Stimulated activated CD4-positive, alpha-beta T cell treated with anti-CD3 and anti-CD28 coated beads, Interleukin-1b, Interleukin-23, amount 100 ng/mL, for 48 hours (primary cell): ENCODE results near the gene ALKBH4.
"Not testable (repeated sequence)": the region's sequence is repeated elsewhere in the genome, so short reads cannot be mapped to it uniquely, and the experiment has no call there.

ENCODE experiments used
- DNase-seq: peaks from one replicate; pipeline ENCODE4 v3.0.0-alpha.2; 2020

ALKBH4 gene

DNA sequence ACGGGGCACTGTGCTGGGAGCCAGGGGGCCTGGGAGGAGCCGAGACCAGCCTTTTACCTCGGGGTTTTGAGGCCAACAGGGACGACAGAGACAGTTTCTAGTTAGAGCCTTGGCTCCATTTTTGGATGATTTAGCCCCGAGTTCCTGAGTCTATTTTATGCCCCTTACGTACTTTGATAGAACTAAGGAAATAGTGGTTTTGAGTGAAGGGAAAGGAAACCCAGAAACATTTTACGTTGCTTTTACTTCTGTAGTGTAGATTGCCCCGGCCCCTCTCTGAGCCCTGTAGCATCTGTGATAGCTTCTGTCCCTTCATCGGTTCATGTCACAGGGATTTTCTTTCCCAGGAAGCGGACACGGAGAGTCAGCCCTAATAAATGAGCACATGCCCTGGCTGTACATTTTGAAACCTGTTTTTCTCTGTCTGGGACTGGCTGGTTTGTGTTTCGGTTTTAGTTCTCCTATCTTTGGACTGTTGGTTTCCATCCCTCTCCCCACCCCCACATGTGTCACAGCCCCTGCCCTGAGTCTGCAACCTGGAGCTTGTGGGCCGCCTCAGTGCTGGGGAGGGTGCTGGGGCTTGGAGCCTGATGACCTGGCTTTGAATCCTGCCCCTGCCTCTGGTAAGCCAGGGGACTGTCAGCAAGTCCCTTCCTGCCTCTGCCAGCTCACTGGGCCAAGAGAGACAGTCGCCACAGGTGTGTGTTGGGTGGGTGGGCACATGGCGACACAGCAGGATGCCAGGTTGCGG is 38.2 kb downstream of the ALKBH4 start:
- peak; percentile 85 for DNase-seq

DNA sequence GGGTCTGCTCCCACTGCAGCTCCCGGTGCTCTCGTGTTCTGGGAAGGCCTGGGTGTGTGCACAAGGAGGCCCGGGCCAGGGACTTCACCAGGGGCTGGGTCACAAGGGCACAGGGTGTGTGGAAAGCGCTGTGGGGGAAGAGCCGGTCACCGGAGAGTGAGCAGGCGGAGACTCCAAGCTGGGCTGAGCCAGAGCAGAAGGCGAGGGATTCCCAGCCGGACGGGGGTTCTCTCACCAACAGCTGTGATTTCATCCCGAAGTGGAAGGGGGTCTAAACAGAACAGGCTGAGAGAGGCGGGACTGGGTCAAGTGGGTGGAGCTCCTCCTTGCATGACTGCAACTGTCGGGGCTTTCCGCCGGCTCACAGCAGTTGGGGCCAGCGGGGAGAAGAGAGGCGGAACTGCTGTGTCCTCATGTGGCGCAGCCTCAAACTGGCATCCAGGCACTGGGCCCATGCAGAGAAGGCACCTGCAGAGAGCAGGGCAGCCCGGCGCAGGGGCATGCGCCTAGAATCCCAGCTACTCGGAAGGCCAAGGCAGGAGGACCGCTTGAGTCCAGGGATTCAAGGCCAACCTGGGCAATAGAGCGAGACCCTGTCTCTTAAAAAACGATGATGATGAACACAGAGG is 38.9 kb downstream of the ALKBH4 start:
- DNase-seq: peak; percentile 84

DNA sequence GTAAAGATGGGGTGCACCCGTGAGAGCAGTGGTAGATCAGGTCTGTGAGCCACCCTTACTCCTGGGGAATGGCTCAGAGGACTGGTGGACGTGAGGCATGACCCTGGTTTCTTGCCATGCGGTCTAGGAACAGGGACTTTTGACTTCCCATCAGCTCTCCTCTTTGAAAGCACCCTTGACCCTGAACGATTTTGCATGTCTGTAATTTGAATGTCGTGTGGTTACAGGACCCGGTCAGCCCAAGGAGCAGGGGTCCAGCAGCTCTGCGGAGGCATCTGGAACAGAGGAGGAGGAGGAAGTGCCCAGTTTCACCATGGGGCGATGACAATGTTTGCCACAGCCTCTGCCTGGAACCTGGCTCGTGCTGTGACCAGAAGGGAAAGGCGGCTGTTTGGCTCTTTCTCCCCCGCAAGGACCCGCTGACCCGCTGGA is 39.9 kb downstream of the ALKBH4 start:
- no peak for DNase-seq

DNA sequence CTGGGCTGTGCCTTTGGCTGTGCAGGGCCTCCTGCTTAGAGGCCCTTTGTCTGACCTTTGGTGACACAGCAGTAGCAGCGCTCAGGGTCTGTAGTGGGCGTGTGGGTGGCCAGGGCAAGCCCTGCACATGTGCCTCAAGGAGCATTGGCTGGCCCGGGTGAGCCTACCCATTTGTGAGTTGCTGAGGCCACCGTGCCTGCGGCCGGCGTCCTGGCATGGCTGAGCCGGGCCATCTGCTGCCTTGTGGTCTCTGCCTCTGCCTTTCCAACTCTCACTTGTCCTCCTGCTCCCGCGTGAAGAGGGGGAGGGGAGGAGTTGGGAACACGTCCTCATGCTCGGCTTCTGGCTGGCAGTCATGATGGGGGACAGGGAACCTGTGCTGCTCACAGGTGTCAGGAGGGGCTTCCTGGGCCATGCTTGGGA is 40.5 kb downstream of the ALKBH4 start:
- DNase-seq: no peak

DNA sequence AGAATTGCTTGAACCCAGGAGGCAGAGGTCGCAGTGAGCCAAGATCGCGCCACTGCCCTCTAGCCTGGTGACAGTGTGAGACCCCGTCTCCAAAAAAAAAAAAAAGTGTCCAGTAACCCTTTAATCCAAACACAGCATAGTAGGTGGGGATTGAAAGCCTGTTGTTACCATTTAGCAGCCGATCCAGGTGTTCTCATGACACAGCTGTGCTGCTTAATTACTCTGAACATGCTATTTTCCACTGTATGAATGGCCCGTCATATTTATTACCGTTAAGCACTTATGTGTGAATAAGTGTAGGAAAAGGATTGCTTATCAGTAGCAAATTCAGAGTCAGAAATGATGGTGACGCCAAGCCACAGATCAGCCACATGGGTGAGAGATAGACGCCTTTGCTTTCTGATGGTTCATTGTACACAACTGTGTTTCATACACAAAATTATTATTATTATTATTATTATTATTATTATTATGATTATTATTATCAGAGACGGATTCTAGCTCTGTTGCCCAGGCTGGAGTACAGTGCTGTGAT is 42.9 kb downstream of the ALKBH4 start:
- no peak for DNase-seq

DNA sequence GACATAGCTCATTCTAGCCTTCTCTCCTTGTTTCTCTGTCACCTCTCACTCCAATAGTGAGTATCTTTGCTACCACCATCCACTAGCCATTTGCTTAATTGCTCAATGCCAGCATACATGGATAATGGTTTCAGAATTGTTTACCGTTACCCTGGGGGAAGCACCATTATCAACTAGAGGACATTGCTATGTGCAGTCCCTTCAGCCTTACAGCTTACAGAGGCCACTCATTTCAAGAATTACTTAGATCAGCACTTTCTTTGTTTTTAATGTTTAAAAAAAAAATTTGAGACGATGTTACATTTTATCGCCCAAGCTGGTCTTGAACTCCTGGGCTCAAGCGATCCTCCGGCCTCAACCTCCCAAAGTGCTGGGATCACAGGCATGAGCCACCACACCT is 46.1 kb downstream of the ALKBH4 start:
- DNase-seq: no peak

DNA sequence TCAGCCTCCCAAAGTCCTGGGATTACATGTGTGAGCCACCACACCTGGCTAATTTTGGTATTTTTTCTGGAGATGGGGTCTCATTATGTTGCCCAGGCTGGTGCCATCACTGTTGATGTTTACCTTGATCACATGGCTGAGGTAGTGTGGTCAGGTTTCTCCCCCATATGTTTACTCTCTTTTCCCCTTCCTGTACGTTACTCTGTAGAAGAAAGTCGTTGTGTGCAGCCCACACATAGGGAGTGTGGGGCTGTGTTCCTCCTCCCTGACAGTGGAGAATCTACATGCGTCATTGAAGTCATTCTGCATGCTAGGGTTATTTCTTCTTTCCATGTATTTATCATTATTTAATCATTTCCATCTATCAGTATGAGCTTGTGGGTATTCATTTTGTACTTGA is 47.6 kb downstream of the ALKBH4 start:
- DNase-seq: no peak

DNA sequence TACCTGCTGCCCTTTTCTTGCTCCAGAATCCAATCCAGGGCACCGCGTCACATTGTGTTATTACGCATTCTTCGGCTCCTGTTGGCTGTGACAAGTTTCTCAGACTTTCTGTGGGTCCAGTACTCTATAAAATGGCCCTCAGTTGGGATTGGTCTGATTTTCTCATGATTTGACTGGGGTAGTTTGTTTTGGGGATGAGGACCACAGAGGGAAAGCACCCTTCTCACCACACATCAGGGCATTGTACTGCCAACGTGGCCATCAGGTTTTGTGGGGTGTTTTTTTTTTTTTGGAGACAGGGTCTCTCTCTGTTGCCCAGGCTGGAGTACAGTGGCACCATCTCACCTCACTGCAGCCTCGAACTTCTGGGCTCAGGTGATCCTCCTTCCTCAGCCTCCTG is 48.3 kb downstream of the ALKBH4 start:
- DNase-seq: no peak

DNA sequence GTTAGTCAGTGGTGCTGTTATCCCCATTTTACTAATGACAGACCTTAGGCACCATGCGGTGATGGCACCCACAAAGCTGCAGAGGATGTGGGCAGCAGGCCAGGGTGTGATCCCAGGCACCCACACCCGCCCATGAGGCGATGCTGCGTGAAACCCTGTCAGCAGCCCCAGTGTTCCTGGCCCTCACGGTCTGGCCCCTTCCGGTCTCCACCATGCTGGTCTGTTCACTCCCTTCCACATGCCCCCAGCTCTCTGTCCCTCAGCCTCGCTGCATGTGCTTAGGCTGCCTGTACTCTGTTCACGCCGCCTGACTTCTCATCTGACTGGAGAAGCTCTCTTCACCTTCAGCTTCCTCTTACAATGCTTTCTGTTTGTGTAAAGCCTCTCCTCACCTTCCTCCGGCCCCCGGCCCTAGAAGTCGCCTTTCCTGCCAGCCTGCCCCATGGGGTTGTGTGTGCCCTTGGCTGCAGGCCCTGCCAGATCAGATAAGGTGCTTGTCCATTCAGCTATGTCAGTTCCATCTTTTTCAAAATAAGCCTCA is 48.9 kb downstream of the ALKBH4 start:
- DNase-seq: peak; percentile 76

DNA sequence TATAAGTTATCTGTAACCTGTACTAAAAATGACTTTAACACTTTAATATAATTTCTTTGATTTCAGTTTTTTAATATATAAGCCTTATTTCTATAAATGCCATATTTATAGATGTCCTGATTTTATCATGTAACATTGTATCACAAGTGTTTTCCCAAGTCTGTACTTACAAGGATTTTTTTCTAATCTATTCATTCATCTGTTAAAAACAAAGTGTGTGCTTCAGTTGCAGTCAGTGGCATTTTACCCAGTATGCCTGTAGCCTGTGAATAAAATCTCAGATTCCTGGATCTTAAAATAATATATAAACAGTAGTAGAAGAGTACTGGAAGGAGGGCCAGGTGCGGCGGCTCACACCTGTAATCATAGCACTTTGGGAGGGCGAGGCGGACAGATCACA is 51.1 kb downstream of the ALKBH4 start:
- no peak for DNase-seq

DNA sequence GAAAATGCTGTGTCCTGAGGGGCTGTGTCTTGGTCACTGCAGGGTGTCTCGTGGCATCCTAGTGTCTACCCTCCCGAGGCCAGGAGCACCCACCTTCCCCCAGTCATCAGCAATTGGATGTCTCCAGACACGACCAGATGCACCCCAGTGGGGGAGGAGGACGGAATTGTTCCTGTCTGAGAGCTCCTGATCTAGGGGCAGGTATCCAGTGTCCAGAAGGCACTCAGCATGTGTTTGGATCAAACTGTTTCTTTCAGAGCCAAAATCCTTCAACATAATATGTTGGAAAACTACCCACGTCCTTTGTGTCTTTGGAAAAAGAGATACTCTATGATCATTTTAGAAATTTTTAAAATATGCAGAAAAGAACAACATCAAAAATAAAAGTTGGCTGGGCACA is 51.6 kb downstream of the ALKBH4 start:
- no peak for DNase-seq

DNA sequence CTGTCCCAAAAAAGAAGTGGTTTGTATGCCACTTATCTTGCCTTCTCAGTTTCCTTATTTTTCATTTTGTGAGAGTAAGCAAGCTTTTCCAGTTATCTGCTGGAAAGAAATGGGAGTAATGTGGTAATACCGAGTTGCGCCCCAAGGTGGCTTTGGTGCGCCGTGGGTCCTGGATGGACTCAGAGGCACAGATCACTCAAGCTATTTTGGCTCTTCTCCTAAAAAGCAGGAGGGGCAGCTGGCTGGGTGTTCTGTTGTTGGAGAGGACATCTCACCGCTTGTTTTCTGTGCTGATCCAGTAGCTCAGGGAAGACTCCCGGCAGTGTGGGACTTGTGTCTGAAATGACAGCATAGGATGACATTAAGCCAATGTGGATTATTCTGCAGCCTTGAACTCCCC is 52.1 kb downstream of the ALKBH4 start:
- DNase-seq: no peak

DNA sequence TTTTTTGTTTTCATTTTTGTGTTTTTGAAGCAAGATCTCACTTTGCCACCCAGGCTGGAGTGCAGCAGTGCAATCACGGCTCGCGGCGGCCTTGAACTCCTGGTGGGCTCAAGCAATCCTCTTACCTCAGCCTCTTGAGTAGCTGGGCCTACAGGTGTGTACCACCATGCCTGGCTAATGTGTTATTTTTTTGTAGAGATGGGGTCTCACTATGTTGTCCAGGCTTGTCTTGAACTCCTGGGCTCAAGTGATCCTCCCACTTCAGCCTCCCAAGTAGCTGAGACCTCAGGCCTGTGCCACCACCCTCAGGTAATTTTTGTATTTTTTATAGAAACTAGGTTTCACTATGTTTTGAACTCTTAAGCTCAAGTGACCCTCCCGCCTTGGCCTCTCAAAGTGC is 53.7 kb downstream of the ALKBH4 start:
- DNase-seq: no peak

DNA sequence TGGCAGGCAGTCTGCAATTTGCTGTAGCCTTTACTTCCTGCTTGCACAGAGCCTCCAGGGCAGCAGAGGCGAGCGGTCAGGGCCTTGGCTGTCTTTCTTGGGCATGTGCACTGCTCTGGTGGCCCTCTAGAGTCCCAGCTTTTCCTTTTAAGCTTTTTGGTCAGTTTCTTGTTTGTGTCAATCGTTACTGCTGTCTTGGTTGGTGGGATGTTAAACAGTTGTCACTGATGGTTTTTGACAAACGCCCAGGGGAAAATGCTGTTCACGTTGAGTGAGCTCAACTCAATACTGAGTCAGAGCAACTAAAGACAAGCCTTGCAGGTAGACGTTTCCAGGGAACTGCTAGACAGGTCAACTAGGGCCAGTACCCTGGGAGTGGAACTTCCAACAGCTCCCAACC is 54.5 kb downstream of the ALKBH4 start:
- DNase-seq: no peak

DNA sequence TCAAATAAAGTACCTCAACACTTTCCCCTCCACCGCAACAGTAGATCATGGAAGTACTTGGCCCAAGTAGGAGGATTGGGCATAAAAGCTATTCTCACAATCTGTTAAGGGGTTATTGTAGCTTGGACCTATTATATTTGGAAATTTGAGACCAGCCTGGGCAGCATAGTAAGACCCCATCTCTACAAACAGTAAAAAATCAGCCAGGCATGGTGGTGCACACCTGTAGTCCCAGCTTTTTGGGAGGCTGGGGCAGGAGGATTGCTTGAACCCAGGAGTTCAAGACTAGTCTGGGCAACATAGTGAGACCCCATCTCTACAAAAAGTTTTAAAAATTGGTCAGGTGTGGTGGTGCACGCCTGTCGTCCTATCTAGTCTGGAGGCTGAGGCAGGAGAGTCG is 55.3 kb downstream of the ALKBH4 start:
- no peak for DNase-seq

DNA sequence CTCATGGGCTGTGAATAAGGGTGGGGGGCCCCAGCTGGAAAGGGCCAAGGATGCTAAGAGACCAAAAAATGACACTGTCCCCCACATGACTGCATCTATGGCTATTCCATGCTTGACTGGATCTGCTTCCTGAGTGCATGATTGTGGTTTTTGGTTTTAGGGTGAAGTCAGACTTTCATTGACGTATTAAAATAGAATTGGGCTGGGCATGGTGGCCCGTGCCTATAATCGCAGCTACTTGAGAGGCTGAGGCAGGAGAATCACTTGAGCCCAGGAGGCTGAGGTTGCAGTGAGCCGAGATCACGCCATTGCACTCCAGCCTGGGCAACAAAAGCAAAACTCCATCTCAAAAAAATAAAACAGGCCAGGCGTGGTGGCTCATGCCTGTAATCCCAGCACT is 56.1 kb downstream of the ALKBH4 start:
- DNase-seq: not testable (repeated sequence)

DNA sequence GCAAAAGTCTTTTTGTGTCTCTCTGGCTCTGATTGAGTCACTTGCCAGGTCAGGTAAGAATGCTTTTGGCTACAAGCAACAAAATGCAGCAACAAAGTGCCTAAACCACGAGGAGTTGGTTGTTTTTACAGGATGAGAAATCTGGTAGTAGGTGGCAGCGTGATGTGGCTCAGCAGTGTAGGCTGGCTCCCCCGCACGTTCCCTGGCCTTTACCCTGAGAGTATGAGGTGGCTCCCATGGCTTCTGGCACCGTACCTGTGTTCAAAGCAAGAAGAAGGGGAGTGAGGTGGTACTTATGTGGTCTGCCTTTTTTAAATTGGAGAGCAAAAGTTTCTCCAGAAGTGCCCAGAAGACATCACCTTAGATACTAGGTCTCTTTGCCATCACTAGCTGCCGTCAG is 56.8 kb downstream of the ALKBH4 start:
- no peak for DNase-seq
